Sigmoid colon (tissue), 7 donors: ENCODE measurements around the gene ZFYVE21. TPM values are rescaled to one million over a fixed set of nuclear protein-coding genes. Genes with fewer than 3 reads are reported as not detected.

Experiments
- DNase-seq: peaks from one replicate; pipeline ENCODE4 v3.0.0-alpha.2; 2019
- H3K27ac ChIP-seq, 4 donors: fragments of 200-600 bp; sonication (generic); one replicate each; pipeline ENCODE4 v1.5.1; 2016 to 2019; ENCODE audit warnings: mild to moderate bottlenecking in 1 of 4
- H3K27me3 ChIP-seq, 3 donors: fragments of 200-600 bp; sonication (generic); one replicate each; pipeline ENCODE4 v1.5.1; 2019; ENCODE audit warnings: mild to moderate bottlenecking in 1 of 3
- H3K36me3 ChIP-seq, 4 donors: fragments of 200-600 bp; sonication (generic); one replicate each; pipeline ENCODE4 v1.5.1; 2016 to 2019
- H3K4me1 ChIP-seq, 4 donors: fragments of 200-600 bp; sonication (generic); one replicate each; pipeline ENCODE4 v1.5.1; 2017 to 2019
- H3K4me3 ChIP-seq, 4 donors: fragments of 200-600 bp; sonication (generic); one replicate each; pipeline ENCODE4 v1.5.1; 2017 to 2019; ENCODE audit warnings: mild to moderate bottlenecking in 2 of 4, moderate library complexity in 1 of 4
- H3K9me3 ChIP-seq, 4 donors: fragments of 200-600 bp in 3 of 4; sonication (generic) in 3 of 4; one replicate each; pipeline versions ENCODE4 v1.5.1 to v1.6.1; 2013 to 2019
- EP300 ChIP-seq, 4 donors: sonication (generic); formaldehyde crosslinking; IDR thresholded peaks; one replicate each; pipeline ENCODE4 v1.6.1; 2017; ENCODE audit warnings: antibody characterized with exemption in 4 of 4
- POLR2A ChIP-seq, 2 donors: fragments of 450-650 bp; IDR thresholded peaks; one replicate each; pipeline ENCODE4 v1.6.1; 2016; ENCODE audit warnings: antibody characterized with exemption in 2 of 2, mild to moderate bottlenecking in 2 of 2, moderate library complexity in 2 of 2
- POLR2AphosphoS5 ChIP-seq, 4 donors: sonication (generic); formaldehyde crosslinking; IDR thresholded peaks; one replicate each; pipeline ENCODE4 v1.6.1; 2017; ENCODE audit warnings: antibody characterized with exemption in 4 of 4
- WGBS, 2 donors: extraction: QIAGEN DNeasy Blood & Tissue Kit; methylation state at CpG; one replicate each; pipeline ENCODE4 v1.1.7; 2013; 5-methylcytosine and 5-hydroxymethylcytosine counted together
- intact Hi-C: fragments of 100-400 bp; cut with DNase I; formaldehyde crosslinking; loops from one replicate; pipeline ENCODE4 v1.15.1; 2023
- polyA plus RNA-seq, 3 donors: library from polyadenylated mRNA; stranded (reverse); fragments of 200-250 nt; gene quantifications; one replicate each; pipeline ENCODE4 v1.2.3, GENCODE V29; 2013
- total RNA-seq, 4 donors: library from RNA; depleted of rRNA; stranded (reverse); fragments of >200 nt; gene quantifications; one replicate each; pipeline ENCODE4 v1.1.0, GENCODE V29; 2016
- TF ChIP-seq, protein P1 (sequence below), 4 experiments: fragments of 450-650 bp in 3 of 4; fragments of 200-600 bp in 1 of 4; IDR thresholded peaks; one replicate each; pipeline ENCODE4 v1.5.1; 2016 to 2019; ENCODE audit warnings: antibody characterized with exemption in 4 of 4, mild to moderate bottlenecking in 3 of 4, moderate library complexity in 2 of 4
- donor health status: healthy with polysubstance abuse.
- donor health status: Bipolar disorder and iron deficiency.
- donor health status: healthy.

Gene ZFYVE21
- total and polyA plus RNA-seq, 7 donors = 41.7 to 106 (median 86.3) TPM

- TF ChIP-seq POLR2AphosphoS5 (IDR thresholded peaks at IDR 0.05) (no peak), POLR2A (IDR thresholded peaks at IDR 0.05) (no peak), EP300 (IDR thresholded peaks at IDR 0.05) (no peak)
- TF ChIP-seq, protein P1, sequence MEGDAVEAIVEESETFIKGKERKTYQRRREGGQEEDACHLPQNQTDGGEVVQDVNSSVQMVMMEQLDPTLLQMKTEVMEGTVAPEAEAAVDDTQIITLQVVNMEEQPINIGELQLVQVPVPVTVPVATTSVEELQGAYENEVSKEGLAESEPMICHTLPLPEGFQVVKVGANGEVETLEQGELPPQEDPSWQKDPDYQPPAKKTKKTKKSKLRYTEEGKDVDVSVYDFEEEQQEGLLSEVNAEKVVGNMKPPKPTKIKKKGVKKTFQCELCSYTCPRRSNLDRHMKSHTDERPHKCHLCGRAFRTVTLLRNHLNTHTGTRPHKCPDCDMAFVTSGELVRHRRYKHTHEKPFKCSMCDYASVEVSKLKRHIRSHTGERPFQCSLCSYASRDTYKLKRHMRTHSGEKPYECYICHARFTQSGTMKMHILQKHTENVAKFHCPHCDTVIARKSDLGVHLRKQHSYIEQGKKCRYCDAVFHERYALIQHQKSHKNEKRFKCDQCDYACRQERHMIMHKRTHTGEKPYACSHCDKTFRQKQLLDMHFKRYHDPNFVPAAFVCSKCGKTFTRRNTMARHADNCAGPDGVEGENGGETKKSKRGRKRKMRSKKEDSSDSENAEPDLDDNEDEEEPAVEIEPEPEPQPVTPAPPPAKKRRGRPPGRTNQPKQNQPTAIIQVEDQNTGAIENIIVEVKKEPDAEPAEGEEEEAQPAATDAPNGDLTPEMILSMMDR (IDR thresholded peaks at IDR 0.05) = no peak
- peaks cover 0 to 17% (median 13%) of the 10 kb centered on the region in 4 donors for H3K4me1 ChIP-seq
- DNase-seq = no peak
- peaks cover 0 to 63% (median 19%) of the 10 kb centered on the region in 4 donors for H3K36me3 ChIP-seq
- intact Hi-C loops = no loop called here
- no peaks in the 10 kb centered on the region for H3K9me3 ChIP-seq
- H3K27me3 ChIP-seq = no peaks in the 10 kb centered on the region
- no peak overlapping the region for H3K4me3 ChIP-seq
- 86 to 87% methylated on average over 28 of the region's 28 CpGs for WGBS, 2 donors
- peak overlapping the region; percentile 50 to 59 (median 54) for H3K27ac ChIP-seq
Observed at GRCh38 chr14:103705504-103706284, 9.9 kb upstream of the ZFYVE21 start.

GRCh38 chr14:103706551-103707328 lies 8.9 kb upstream of the ZFYVE21 start:
- no peak for DNase-seq
- peak overlapping the region in 2 of 4 donors; percentile 54 to 59 for H3K27ac ChIP-seq
- peaks cover 0 to 23% (median 17%) of the 10 kb centered on the region in 4 donors for H3K4me1 ChIP-seq
- intact Hi-C loops = no loop called here
- WGBS, 2 donors = 95% methylated on average over 41 of the region's 41 CpGs
- TF ChIP-seq EP300 (IDR thresholded peaks at IDR 0.05) = no peak
- TF ChIP-seq, protein P1 (IDR thresholded peaks at IDR 0.05) = no peak
- TF ChIP-seq POLR2AphosphoS5 (IDR thresholded peaks at IDR 0.05) = no peak
- TF ChIP-seq POLR2A (IDR thresholded peaks at IDR 0.05) = no peak
- no peaks in the 10 kb centered on the region for H3K27me3 ChIP-seq
- H3K4me3 ChIP-seq = no peak overlapping the region
- H3K9me3 ChIP-seq = no peaks in the 10 kb centered on the region
- H3K36me3 ChIP-seq = peaks cover 0 to 53% (median 16%) of the 10 kb centered on the region in 4 donors

- intact Hi-C loops = no loop called here
- no peak overlapping the region for H3K4me3 ChIP-seq
- TF ChIP-seq POLR2A (IDR thresholded peaks at IDR 0.05) (no peak), POLR2AphosphoS5 (IDR thresholded peaks at IDR 0.05) (peak in 1 of 4 donors; percentile 20)
- H3K4me1 ChIP-seq = peaks cover 0 to 32% (median 26%) of the 10 kb centered on the region in 4 donors
- peaks cover 0 to 44% (median 11%) of the 10 kb centered on the region in 4 donors for H3K36me3 ChIP-seq
- H3K9me3 ChIP-seq = no peaks in the 10 kb centered on the region
- no peaks in the 10 kb centered on the region for H3K27me3 ChIP-seq
- no peak for DNase-seq
- H3K27ac ChIP-seq = peak overlapping the region in 1 of 4 donors; percentile 5
- 92% methylated on average over 29 of the region's 29 CpGs for WGBS, 2 donors
Observed at GRCh38 chr14:103707329-103708263, 8.0 kb upstream of the ZFYVE21 start.

DNA sequence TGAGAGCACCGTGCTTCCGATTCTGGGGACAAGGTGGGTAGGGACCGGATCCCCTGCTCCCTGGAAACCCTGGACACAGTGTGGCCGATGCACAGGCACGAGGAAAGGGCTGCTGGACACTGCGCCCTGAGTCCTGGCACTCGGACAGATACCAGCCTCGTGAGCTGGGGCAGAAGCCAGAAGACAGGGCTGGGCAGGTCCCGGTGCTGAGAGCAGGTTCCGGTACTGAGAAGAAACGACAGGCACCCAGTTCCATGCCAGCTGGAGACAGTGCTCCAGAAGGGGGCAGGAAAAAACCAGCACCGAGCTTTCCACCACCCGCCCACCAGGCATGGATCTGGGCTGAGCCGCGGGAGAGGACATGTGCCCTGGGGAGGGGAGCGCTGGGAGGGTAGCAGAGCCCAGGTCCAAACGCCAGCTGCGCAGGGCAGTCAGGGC lies 6.8 kb upstream of the ZFYVE21 start:
- peaks cover 0 to 33% (median 7%) of the 10 kb centered on the region in 4 donors for H3K36me3 ChIP-seq
- 94 to 95% methylated on average over 18 of the region's 18 CpGs for WGBS, 2 donors
- H3K4me1 ChIP-seq = peaks cover 0 to 39% (median 34%) of the 10 kb centered on the region in 4 donors
- H3K27me3 ChIP-seq = no peaks in the 10 kb centered on the region
- H3K4me3 ChIP-seq = no peak overlapping the region
- no peaks in the 10 kb centered on the region for H3K9me3 ChIP-seq
- peak; percentile 85 for DNase-seq
- peak overlapping the region in 2 of 4 donors; percentile 10 to 31 for H3K27ac ChIP-seq
- TF ChIP-seq EP300 (IDR thresholded peaks at IDR 0.05) = no peak
- peak in 2 of 4 donors; percentile 5 to 29 for TF ChIP-seq POLR2AphosphoS5 (IDR thresholded peaks at IDR 0.05)
- no peak for TF ChIP-seq POLR2A (IDR thresholded peaks at IDR 0.05)
- intact Hi-C loops = no loop called here

DNA sequence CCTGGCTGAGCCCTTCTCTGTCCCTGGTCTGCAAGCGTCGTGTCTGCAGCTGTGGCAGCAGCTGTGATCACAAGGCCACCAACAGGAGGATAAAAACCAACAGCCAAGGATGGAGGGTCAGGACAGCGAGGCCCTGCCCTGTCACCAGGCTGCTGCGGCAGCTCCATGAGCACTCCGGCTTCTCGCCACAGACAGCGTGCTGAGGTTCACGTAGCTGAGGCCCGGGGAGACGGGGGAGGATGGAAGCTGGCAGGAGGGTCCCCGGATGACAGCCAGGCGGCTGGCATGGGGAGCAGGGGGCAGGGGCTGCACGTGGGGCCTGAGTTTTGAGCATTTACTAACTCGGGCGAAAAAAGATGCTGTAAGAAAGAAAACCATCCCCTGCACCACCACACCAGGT lies 5.8 kb upstream of the ZFYVE21 start:
- peak in 1 of 4 donors; percentile 19 for TF ChIP-seq POLR2AphosphoS5 (IDR thresholded peaks at IDR 0.05)
- TF ChIP-seq, protein P1 (IDR thresholded peaks at IDR 0.05) = no peak
- no peak for TF ChIP-seq EP300 (IDR thresholded peaks at IDR 0.05)
- TF ChIP-seq POLR2A (IDR thresholded peaks at IDR 0.05) = no peak
- Histone ChIP-seq H3K27me3 (no peaks in the 10 kb centered on the region), H3K4me3 (no peak overlapping the region), H3K4me1 (peaks cover 0 to 50% (median 42%) of the 10 kb centered on the region in 4 donors), H3K27ac (no peak overlapping the region), H3K36me3 (peaks cover 0 to 22% (median 4%) of the 10 kb centered on the region in 4 donors), H3K9me3 (no peaks in the 10 kb centered on the region)
- DNase-seq = no peak
- intact Hi-C loops = no loop called here
- WGBS, 2 donors = 91 to 96% methylated on average over 15 of the region's 15 CpGs
